Breast epithelium (tissue), 4 donors: ENCODE results near the gene SPPL3. TPM values are rescaled to one million over a fixed set of nuclear protein-coding genes. Genes with fewer than 3 reads are reported as not detected.
A peak's percentile ranks its signal among the peaks of the same experiment; 100 is the strongest.

Experiments
- DNase-seq, 2 donors: peaks; one replicate each; pipeline ENCODE4 v3.0.0-alpha.2; 2019; ENCODE audit warnings: low spot score in 2 of 2
- H3K27ac ChIP-seq, 2 donors: fragments of 200-600 bp; sonication (generic) in 1 of 2; one replicate each; pipeline ENCODE4 v1.5.1; 2016 to 2019; ENCODE audit warnings: mild to moderate bottlenecking in 1 of 2
- H3K27me3 ChIP-seq, 2 donors: fragments of 200-600 bp; sonication (generic) in 1 of 2; one replicate each; pipeline versions ENCODE4 v1.5.1 to v1.6.0; 2017 to 2019; ENCODE audit warnings: control low read depth in 1 of 2, mild to moderate bottlenecking in 1 of 2
- H3K36me3 ChIP-seq: fragments of 200-600 bp; one replicate; pipeline ENCODE4 v1.5.1; 2019
- H3K4me1 ChIP-seq, 2 donors: fragments of 200-600 bp; sonication (generic); one replicate each; pipeline ENCODE4 v1.5.1; 2016 to 2019; ENCODE audit warnings: control low read depth in 1 of 2
- H3K4me3 ChIP-seq, 3 donors: fragments of 200-600 bp; sonication (generic); 1 replicate in 2 of 3; 2 replicates in 1 of 3; pipeline ENCODE4 v1.5.1; 2016 to 2019; ENCODE audit warnings: mild to moderate bottlenecking in 3 of 3, moderate library complexity in 2 of 3
- H3K9me3 ChIP-seq, 2 donors: fragments of 200-600 bp; sonication (generic) in 1 of 2; one replicate each; pipeline ENCODE4 v1.5.1; 2016 to 2019; ENCODE audit warnings: control low read depth in 1 of 2
- CTCF ChIP-seq, 3 donors: fragments of 450-650 bp; IDR thresholded peaks; one replicate each; pipeline ENCODE4 v1.5.1; 2016 to 2017; ENCODE audit warnings: antibody characterized with exemption in 3 of 3, mild to moderate bottlenecking in 3 of 3, moderate library complexity in 3 of 3
- POLR2A ChIP-seq: fragments of 450-650 bp; IDR thresholded peaks from one replicate; pipeline ENCODE4 v1.6.1; 2016; ENCODE audit warnings: antibody characterized with exemption, mild to moderate bottlenecking, moderate library complexity
- POLR2AphosphoS5 ChIP-seq, 3 donors: sonication (generic); formaldehyde crosslinking; IDR thresholded peaks; one replicate each; pipeline ENCODE4 v1.6.1; 2017; ENCODE audit warnings: antibody characterized with exemption in 3 of 3
- intact Hi-C: fragments of 100-400 bp; cut with DNase I; formaldehyde crosslinking; loops from one replicate; pipeline ENCODE4 v1.15.1; 2023; ENCODE audit warnings: low total_unique reads
- total RNA-seq, 3 donors: library from RNA; depleted of rRNA; stranded (reverse); fragments of >200 nt; gene quantifications; one replicate each; pipeline ENCODE4 v1.1.0, GENCODE V29; 2016

SPPL3 gene
- total RNA-seq, 3 donors from 2014 or later: 19.0 to 27.1 (median 22.0) TPM

GRCh38 chr12:120917748-120918147 lies 13.6 kb upstream of the SPPL3 start:
- Histone ChIP-seq H3K4me3 (no peak overlapping the region), H3K36me3 (no peaks in the 10 kb centered on the region), H3K27me3 (no peaks in the 10 kb centered on the region), H3K27ac (no peak overlapping the region), H3K4me1 (no peaks in the 10 kb centered on the region), H3K9me3 (peaks cover 0 to 16% of the 10 kb centered on the region in 2 donors)
- intact Hi-C loops: no loop called here
- no peak for DNase-seq
- TF ChIP-seq POLR2A (no peak), CTCF (IDR thresholded peaks at IDR 0.05) (no peak), POLR2AphosphoS5 (IDR thresholded peaks at IDR 0.05) (no peak)

- Histone ChIP-seq H3K4me1 (no peaks in the 10 kb centered on the region), H3K4me3 (no peak overlapping the region), H3K27ac (no peak overlapping the region), H3K27me3 (no peaks in the 10 kb centered on the region), H3K36me3 (no peaks in the 10 kb centered on the region), H3K9me3 (peaks cover 0 to 16% of the 10 kb centered on the region in 2 donors)
- no peak for DNase-seq
- intact Hi-C loops: no loop called here
- TF ChIP-seq POLR2A (no peak), POLR2AphosphoS5 (IDR thresholded peaks at IDR 0.05) (no peak), CTCF (IDR thresholded peaks at IDR 0.05) (no peak)
Observed at GRCh38 chr12:120916561-120916960, 12.4 kb upstream of the SPPL3 start.

GRCh38 chr12:120914794-120915193 lies 10.6 kb upstream of the SPPL3 start:
- H3K36me3 ChIP-seq: no peaks in the 10 kb centered on the region
- no peaks in the 10 kb centered on the region for H3K4me1 ChIP-seq
- no peak overlapping the region for H3K27ac ChIP-seq
- no peak overlapping the region for H3K4me3 ChIP-seq
- peaks cover 0 to 16% of the 10 kb centered on the region in 2 donors for H3K9me3 ChIP-seq
- H3K27me3 ChIP-seq: no peaks in the 10 kb centered on the region
- no peak for TF ChIP-seq POLR2A
- DNase-seq: no peak
- intact Hi-C loops: no loop called here

- H3K27ac ChIP-seq: no peak overlapping the region
- intact Hi-C loops: no loop called here
- H3K4me1 ChIP-seq: peaks cover 0 to 9% of the 10 kb centered on the region in 2 donors
- no peaks in the 10 kb centered on the region for H3K27me3 ChIP-seq
- no peaks in the 10 kb centered on the region for H3K36me3 ChIP-seq
- no peak overlapping the region for H3K4me3 ChIP-seq
- H3K9me3 ChIP-seq: no peaks in the 10 kb centered on the region
- TF ChIP-seq POLR2AphosphoS5 (IDR thresholded peaks at IDR 0.05) (no peak), CTCF (IDR thresholded peaks at IDR 0.05) (no peak), POLR2A (no peak)
- no peak for DNase-seq
Observed at GRCh38 chr12:120909633-120910298, 5.6 kb upstream of the SPPL3 start.

GRCh38 chr12:120905856-120906384 lies 1.8 kb upstream of the SPPL3 start:
- intact Hi-C loops: no loop called here
- TF ChIP-seq CTCF (IDR thresholded peaks at IDR 0.05): no peak
- no peak for TF ChIP-seq POLR2AphosphoS5 (IDR thresholded peaks at IDR 0.05)
- TF ChIP-seq POLR2A: no peak
- Histone ChIP-seq H3K27me3 (no peaks in the 10 kb centered on the region), H3K4me3 (no peak overlapping the region), H3K36me3 (no peaks in the 10 kb centered on the region), H3K9me3 (no peaks in the 10 kb centered on the region), H3K27ac (peak overlapping the region; percentile 46 to 58), H3K4me1 (peaks cover 0 to 9% of the 10 kb centered on the region in 2 donors)
- no peak for DNase-seq
